KMS-11 (cell line): ENCODE results near the gene JARID2.

Experiments used
- H2AFZ ChIP-seq: fragments of 200-600 bp; sonication (generic); 2 replicates; pipeline ENCODE4 v1.6.1; 2016; ENCODE audit warnings: antibody characterized with exemption, mixed run types, low read depth
- H3K27ac ChIP-seq: fragments of 200-600 bp; sonication (generic); 2 replicates; pipeline ENCODE4 v1.6.1; 2016; ENCODE audit warnings: mild to moderate bottlenecking, mixed run types
- H3K27me3 ChIP-seq: fragments of 200-600 bp; sonication (generic); 2 replicates; pipeline ENCODE4 v1.6.1; 2017; ENCODE audit warnings: mild to moderate bottlenecking, low read depth, mixed run types, moderate library complexity; ENCODE audit not compliant: insufficient read depth
- H3K36me3 ChIP-seq: fragments of 200-600 bp; sonication (generic); 2 replicates; pipeline ENCODE4 v1.6.1; 2017; ENCODE audit warnings: mild to moderate bottlenecking, mixed run types; ENCODE audit not compliant: insufficient read depth
- H3K4me1 ChIP-seq: fragments of 200-600 bp; sonication (generic); 2 replicates; pipeline ENCODE4 v1.6.1; 2016; ENCODE audit warnings: mild to moderate bottlenecking, low read depth, mixed run types; ENCODE audit not compliant: poor library complexity, severe bottlenecking
- H3K4me2 ChIP-seq: fragments of 200-600 bp; sonication (generic); 2 replicates; pipeline ENCODE4 v1.7.0; 2016; ENCODE audit warnings: mild to moderate bottlenecking, mixed run types
- H3K4me3 ChIP-seq: fragments of 200-600 bp; sonication (generic); IDR thresholded peaks from 2 replicates; pipeline ENCODE4 v1.6.1; 2017; ENCODE audit warnings: low read depth, low read length, mixed read lengths; ENCODE audit not compliant: insufficient read depth
- H3K79me2 ChIP-seq: fragments of 200-600 bp; sonication (generic); 2 replicates; pipeline ENCODE4 v1.6.1; 2016; ENCODE audit warnings: low read depth, mixed run types; ENCODE audit not compliant: insufficient read depth
- H3K9ac ChIP-seq: fragments of 200-600 bp; sonication (generic); 2 replicates; pipeline ENCODE4 v1.6.1; 2016; ENCODE audit warnings: mild to moderate bottlenecking, mixed run types
- H4K20me1 ChIP-seq: fragments of 200-600 bp; sonication (generic); 2 replicates; pipeline ENCODE4 v1.6.1; 2016; ENCODE audit warnings: mild to moderate bottlenecking, mixed run types; ENCODE audit not compliant: insufficient read depth
- CTCF ChIP-seq: fragments of 200-600 bp; sonication (generic); conservative IDR thresholded peaks from 2 replicates; pipeline ENCODE4 v1.6.1; 2017; ENCODE audit warnings: low read depth, mild to moderate bottlenecking, antibody characterized with exemption, low read length, moderate library complexity, mixed read lengths

Gene JARID2

GRCh38 chr6:15431762-15432483 is 186.1 kb downstream of the JARID2 start:
- Histone ChIP-seq H2AFZ (no peak overlapping the region), H3K4me1 (peaks cover 23% of the 10 kb centered on the region), H3K36me3 (no peaks in the 10 kb centered on the region), H3K27ac (no peak overlapping the region), H3K79me2 (no peaks in the 10 kb centered on the region), H3K4me3 (no peak overlapping the region), H3K9ac (no peak overlapping the region), H3K4me2 (no peak overlapping the region), H3K27me3 (no peaks in the 10 kb centered on the region), H4K20me1 (no peaks in the 10 kb centered on the region)
- TF ChIP-seq CTCF: no peak

GRCh38 chr6:15433511-15433861 is 187.6 kb downstream of the JARID2 start:
- TF ChIP-seq CTCF: no peak
- no peaks in the 10 kb centered on the region for H3K27me3 ChIP-seq
- H3K4me1 ChIP-seq: peaks cover 25% of the 10 kb centered on the region

GRCh38 chr6:15434263-15434662 is 188.4 kb downstream of the JARID2 start:
- H3K36me3 ChIP-seq: no peaks in the 10 kb centered on the region
- H3K79me2 ChIP-seq: no peaks in the 10 kb centered on the region
- H3K9ac ChIP-seq: no peak overlapping the region
- peak overlapping the region; percentile 39; the same call in 1 of the 2 replicates for H3K4me2 ChIP-seq
- H3K4me1 ChIP-seq: peaks cover 33% of the 10 kb centered on the region
- H4K20me1 ChIP-seq: no peaks in the 10 kb centered on the region
- no peak overlapping the region for H2AFZ ChIP-seq
- TF ChIP-seq CTCF: no peak
- peak overlapping the region; percentile 35; the same call in 1 of the 2 replicates for H3K27ac ChIP-seq
- no peaks in the 10 kb centered on the region for H3K27me3 ChIP-seq
- H3K4me3 ChIP-seq: no peak overlapping the region

More at GRCh38 chr6:15433511-15433861, 187.6 kb downstream of the JARID2 start:
- H4K20me1 ChIP-seq: no peaks in the 10 kb centered on the region
- no peak overlapping the region for H3K4me3 ChIP-seq
- H3K9ac ChIP-seq: no peak overlapping the region
- no peak overlapping the region for H3K27ac ChIP-seq
- no peaks in the 10 kb centered on the region for H3K79me2 ChIP-seq
- no peak overlapping the region for H3K4me2 ChIP-seq
- H3K36me3 ChIP-seq: no peaks in the 10 kb centered on the region
- H2AFZ ChIP-seq: no peak overlapping the region

GRCh38 chr6:15434823-15435380 is 189.0 kb downstream of the JARID2 start:
- H2AFZ ChIP-seq: no peak overlapping the region
- H4K20me1 ChIP-seq: no peaks in the 10 kb centered on the region
- H3K4me1 ChIP-seq: peaks cover 37% of the 10 kb centered on the region
- H3K27ac ChIP-seq: peak overlapping the region; percentile 35
- H3K36me3 ChIP-seq: no peaks in the 10 kb centered on the region
- no peak overlapping the region for H3K9ac ChIP-seq
- no peaks in the 10 kb centered on the region for H3K79me2 ChIP-seq
- TF ChIP-seq CTCF: no peak
- peak overlapping the region; percentile 39 for H3K4me2 ChIP-seq
- H3K4me3 ChIP-seq: no peak overlapping the region
- H3K27me3 ChIP-seq: no peaks in the 10 kb centered on the region
